Esophagus squamous epithelium (tissue), 5 donors: ENCODE data around the gene RAN. TPM values are rescaled to one million over a fixed set of nuclear protein-coding genes. Genes with fewer than 3 reads are reported as not detected.
A peak's percentile ranks its signal among the peaks of the same experiment; 100 is the strongest.
"Not testable (repeated sequence)": the region's sequence is repeated elsewhere in the genome, so short reads cannot be mapped to it uniquely, and the experiment has no call there.

Source experiments
- DNase-seq: peaks from one replicate; lab custom pipeline; 2025; lab: John Stamatoyannopoulos, UW
- H3K27ac ChIP-seq, 4 donors: fragments of 200-600 bp; sonication (generic); one replicate each; pipeline ENCODE4 v1.5.1; 2016 to 2019; ENCODE audit warnings: mild to moderate bottlenecking in 1 of 4
- H3K27me3 ChIP-seq, 4 donors: fragments of 200-600 bp; sonication (generic); 1 replicate in 3 of 4; 2 replicates in 1 of 4; pipeline versions ENCODE4 v1.5.1 to v1.6.0; 2017 to 2021; ENCODE audit warnings: antibody characterized with exemption in 1 of 4
- H3K36me3 ChIP-seq, 3 donors: fragments of 200-600 bp; sonication (generic); one replicate each; pipeline ENCODE4 v1.5.1; 2016 to 2019
- H3K4me1 ChIP-seq, 3 donors: fragments of 200-600 bp; sonication (generic); one replicate each; pipeline ENCODE4 v1.5.1; 2017 to 2019
- H3K4me3 ChIP-seq, 4 donors: fragments of 200-600 bp; sonication (generic); 1 replicate in 3 of 4; 2 replicates in 1 of 4; pipeline ENCODE4 v1.5.1; 2016 to 2019; ENCODE audit warnings: mild to moderate bottlenecking in 2 of 4, moderate library complexity in 1 of 4
- H3K9me3 ChIP-seq, 3 donors: fragments of 200-600 bp; sonication (generic); one replicate each; pipeline ENCODE4 v1.5.1; 2016 to 2019
- CTCF ChIP-seq, 6 experiments: fragments of 450-650 bp in 4 of 6; fragments of 200-600 bp in 2 of 6; sonication (generic) in 2 of 6; IDR thresholded peaks; one replicate each; pipeline ENCODE4 v1.5.1; 2016 to 2019; ENCODE audit warnings: antibody characterized with exemption in 6 of 6, mild to moderate bottlenecking in 4 of 6, moderate library complexity in 4 of 6
- POLR2A ChIP-seq, 4 donors: fragments of 450-650 bp; IDR thresholded peaks; one replicate each; pipeline ENCODE4 v1.6.1; 2017; ENCODE audit warnings: antibody characterized with exemption in 4 of 4, mild to moderate bottlenecking in 4 of 4, moderate library complexity in 3 of 4
- WGBS, 2 donors: methylation state at CpG; one replicate each; pipeline ENCODE4 v1.1.5; 2018; 5-methylcytosine and 5-hydroxymethylcytosine counted together
- intact Hi-C: fragments of 100-400 bp; cut with DNase I; formaldehyde crosslinking; loops from one replicate; pipeline ENCODE4 v1.15.0; 2022
- total RNA-seq, 4 donors: library from RNA; depleted of rRNA; stranded (reverse); fragments of >200 nt; gene quantifications; one replicate each; pipeline ENCODE4 v1.1.0, GENCODE V29; 2016
- donor health status: DM: yes; HTN: yes; CAD: no.

RAN gene
- total RNA-seq, 4 donors from 2014 or later = 204 to 375 (median 325) TPM

DNA sequence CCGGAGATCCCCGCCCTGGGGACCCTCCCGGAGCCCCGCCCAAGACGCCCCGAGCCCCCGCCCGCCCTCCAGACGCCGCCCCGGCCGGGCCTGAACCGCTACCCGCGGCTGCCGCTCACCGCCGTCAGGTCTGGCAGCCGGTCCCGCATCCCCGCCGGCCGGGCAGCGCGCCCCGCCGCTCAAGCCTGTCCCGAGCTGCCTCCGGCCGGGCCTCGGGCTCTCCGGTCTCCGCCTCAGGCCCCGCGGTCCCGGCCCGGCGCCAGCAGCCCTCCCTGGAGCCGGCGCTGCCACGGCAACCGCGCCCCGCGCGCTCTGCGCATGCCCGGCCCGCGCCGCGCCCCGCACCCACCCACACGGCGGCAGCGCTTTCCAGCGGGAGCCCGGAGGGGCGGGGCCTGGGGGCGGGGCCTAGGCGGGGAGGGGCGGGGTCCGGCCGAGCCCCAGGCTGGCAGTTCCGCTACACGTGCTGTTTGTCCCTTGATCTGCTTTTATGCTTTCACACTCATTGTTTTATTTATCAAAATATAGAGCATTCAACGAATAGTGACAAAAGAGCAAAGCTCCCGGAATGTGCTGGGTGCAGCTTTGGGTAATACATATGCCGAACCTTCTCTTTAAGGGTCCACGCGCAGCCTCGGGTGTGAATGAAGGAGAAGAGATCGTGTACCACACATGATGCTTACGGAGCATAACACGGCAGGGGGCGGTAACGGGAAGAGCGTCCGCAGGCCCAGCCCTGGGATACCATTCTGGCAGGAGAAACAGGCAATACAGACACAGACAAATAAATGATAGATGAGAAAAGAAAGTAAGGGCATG lies 32.7 kb upstream of the RAN start, which contains the start of gene STX2:
STX2 (minus strand) TSS at position 300 of the 819 bp plus-strand sequence; CDS start at position 149, 151 bp downstream.
- H3K36me3 ChIP-seq = no peaks in the 10 kb centered on the region
- 0 to 3% methylated on average over 9 to 24 of the region's 79 CpGs for WGBS, 2 donors

DNA sequence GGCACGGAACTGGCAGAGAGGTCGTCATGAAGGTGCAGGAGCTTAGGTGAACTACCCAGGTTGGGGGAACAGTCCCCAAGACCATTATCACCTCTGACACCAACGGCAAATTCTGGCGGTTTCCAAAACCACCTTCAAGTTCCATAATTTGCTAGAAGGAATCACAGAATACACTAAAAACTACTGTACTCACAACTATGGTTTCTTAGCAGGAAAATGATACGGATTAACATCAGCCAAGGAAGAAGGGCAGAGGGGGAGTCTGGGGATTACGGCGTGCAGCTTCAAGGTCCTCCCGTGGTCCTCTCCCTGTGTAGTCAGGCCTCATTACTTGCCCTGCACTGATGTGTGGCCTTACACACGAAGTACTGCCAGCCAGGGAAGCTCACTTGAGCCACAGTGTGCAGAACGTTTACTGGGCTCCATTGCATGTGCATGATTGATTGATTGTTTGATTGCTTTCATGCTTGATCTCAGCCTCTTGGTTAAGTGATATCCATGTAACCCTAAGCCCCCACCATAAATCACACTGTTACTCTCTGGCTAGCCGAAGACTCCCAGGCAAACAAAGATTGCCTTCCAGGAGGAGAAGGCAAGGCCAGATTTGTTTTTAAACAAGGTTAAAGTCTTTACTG lies 32.0 kb upstream of the RAN start:
- H3K27me3 ChIP-seq = no peaks in the 10 kb centered on the region
- peaks cover 5 to 25% (median 10%) of the 10 kb centered on the region in 3 donors for H3K4me1 ChIP-seq
- H3K27ac ChIP-seq = peak overlapping the region in 3 of 4 donors; percentile 2 to 85 (median 34)
- no peak for DNase-seq
- 59 to 66% methylated on average over 10 to 11 of the region's 11 CpGs for WGBS, 2 donors
- H3K36me3 ChIP-seq = no peaks in the 10 kb centered on the region
- H3K4me3 ChIP-seq = peak overlapping the region; percentile 44 to 91 (median 75)
- no peak for TF ChIP-seq POLR2A (IDR thresholded peaks at IDR 0.05)
- TF ChIP-seq CTCF (IDR thresholded peaks at IDR 0.05) = no peak
- no peaks in the 10 kb centered on the region for H3K9me3 ChIP-seq
- intact Hi-C loops = no loop called here

More for the DNA sequence above, 32.7 kb upstream of the RAN start, which contains the start of gene STX2:
- Histone ChIP-seq H3K4me3 (peak within 1 kb of the TSS; percentile 44 to 91 (median 75)), H3K27ac (peak within 1 kb of the TSS; percentile 60 to 87 (median 79)), H3K4me1 (peaks cover 5 to 25% (median 10%) of the 10 kb centered on the region in 3 donors), H3K27me3 (no peaks in the 10 kb centered on the region), H3K9me3 (no peaks in the 10 kb centered on the region)
- peak; percentile 16 for DNase-seq
- peak in 1 of 6 experiments; percentile 16 for TF ChIP-seq CTCF (IDR thresholded peaks at IDR 0.05)
- peak in 1 of 4 donors; percentile 15 for TF ChIP-seq POLR2A (IDR thresholded peaks at IDR 0.05)
- intact Hi-C loops = no loop called here

DNA sequence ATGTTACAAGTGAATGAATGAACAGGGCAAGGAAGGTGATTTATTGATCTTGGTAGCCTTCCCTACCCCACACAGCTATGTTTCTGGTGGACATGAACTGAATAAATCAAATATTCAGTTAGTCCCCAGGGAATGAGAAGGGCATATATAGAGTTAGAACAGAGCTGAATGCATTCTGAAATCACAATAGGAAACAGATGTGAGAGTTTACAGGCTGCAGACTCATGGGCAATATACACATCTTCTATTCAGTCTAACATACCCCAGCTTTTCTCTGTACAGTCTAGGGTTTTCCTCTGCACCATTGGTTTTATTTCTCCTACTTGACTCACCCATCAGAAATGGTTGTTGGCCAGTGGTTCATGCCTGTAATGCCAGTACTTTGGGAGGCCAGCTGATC lies 25.5 kb upstream of the RAN start:
- DNase-seq = no peak
- intact Hi-C loops = no loop called here
- Histone ChIP-seq H3K4me3 (no peak overlapping the region), H3K27me3 (no peaks in the 10 kb centered on the region), H3K27ac (no peak overlapping the region), H3K4me1 (no peaks in the 10 kb centered on the region), H3K9me3 (no peaks in the 10 kb centered on the region), H3K36me3 (no peaks in the 10 kb centered on the region)
- TF ChIP-seq CTCF (IDR thresholded peaks at IDR 0.05) (no peak), POLR2A (IDR thresholded peaks at IDR 0.05) (no peak)

- WGBS, 2 donors = 71 to 76% methylated on average over 7 of the region's 7 CpGs
- Histone ChIP-seq H3K27ac (no peak overlapping the region), H3K36me3 (no peaks in the 10 kb centered on the region), H3K4me1 (no peaks in the 10 kb centered on the region), H3K27me3 (no peaks in the 10 kb centered on the region), H3K4me3 (no peak overlapping the region), H3K9me3 (no peaks in the 10 kb centered on the region)
- TF ChIP-seq CTCF (IDR thresholded peaks at IDR 0.05) (no peak), POLR2A (IDR thresholded peaks at IDR 0.05) (no peak)
- intact Hi-C loops = no loop called here
- no peak for DNase-seq
Observed at GRCh38 chr12:130847112-130847511, 24.8 kb upstream of the RAN start.

DNA sequence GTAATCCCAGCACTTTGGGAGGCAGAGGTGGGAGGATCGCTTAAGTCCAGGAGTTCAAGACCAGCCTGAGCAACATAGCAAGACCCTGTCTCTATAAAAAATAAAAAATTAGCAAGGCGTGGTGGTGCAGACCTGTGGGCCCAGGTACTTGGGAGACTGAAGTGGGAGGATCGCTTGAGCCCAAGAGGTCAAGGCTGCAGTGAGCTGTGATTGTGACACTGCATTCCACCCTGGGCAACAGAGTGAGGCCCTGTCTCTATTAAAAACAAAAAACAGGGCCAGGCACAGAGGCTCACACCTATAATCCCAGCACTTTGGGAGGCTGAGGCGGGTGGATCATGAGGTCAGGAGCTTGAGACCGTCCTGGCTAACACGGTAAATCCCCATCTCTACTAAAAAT lies 23.8 kb upstream of the RAN start:
- H3K4me3 ChIP-seq, H3K27ac ChIP-seq, intact Hi-C loops, H3K9me3 ChIP-seq, DNase-seq, H3K36me3 ChIP-seq, H3K27me3 ChIP-seq, H3K4me1 ChIP-seq: not testable (repeated sequence)
- WGBS, 2 donors = 87 to 96% methylated on average over 6 of the region's 6 CpGs

DNA sequence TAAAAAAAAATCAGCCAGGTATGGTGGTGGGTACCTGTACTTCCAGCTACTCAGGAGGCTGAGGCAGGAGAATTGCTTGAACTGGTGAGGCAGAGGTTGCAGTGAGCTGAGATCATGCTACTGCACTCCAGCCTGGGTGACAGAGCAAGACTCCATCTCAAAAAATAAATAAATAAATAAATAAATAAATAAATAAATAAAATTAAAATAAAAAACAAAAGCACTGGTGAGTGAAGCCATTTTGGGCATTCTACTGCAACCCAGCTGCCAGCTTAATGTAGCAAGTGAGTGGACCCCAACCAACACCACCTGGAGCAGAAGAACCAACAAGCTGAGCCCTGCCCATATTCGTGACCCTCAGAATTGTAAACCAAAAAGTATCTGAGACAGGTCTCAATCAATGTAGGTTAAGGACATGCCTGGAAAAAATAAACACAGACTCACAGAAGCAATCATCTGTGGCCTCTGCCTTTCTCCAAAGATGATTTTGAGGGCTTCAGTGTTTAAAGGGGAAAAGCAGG lies 23.0 kb upstream of the RAN start:
- H3K9me3 ChIP-seq, H3K27ac ChIP-seq, intact Hi-C loops, H3K4me3 ChIP-seq, DNase-seq, H3K36me3 ChIP-seq, H3K27me3 ChIP-seq, H3K4me1 ChIP-seq: not testable (repeated sequence)
- 77 to 100% methylated on average over 1 of the region's 1 CpG for WGBS, 2 donors
